NCI-H226 (cell line): Measurements from ENCODE around the gene FADS2.
A peak's percentile ranks its signal among the peaks of the same experiment; 100 is the strongest.

ENCODE experiments used
- DNase-seq: peaks from one replicate; pipeline ENCODE4 v3.0.0-alpha.2; 2015

The FADS2 gene

GRCh38 chr11:61795876-61796526 is 32.1 kb upstream of the FADS2 start:
- DNase-seq, result no peak

- no peak for DNase-seq
Measured at GRCh38 chr11:61797263-61797944, 30.7 kb upstream of the FADS2 start.

- DNase-seq, result no peak
Measured at GRCh38 chr11:61799665-61800284, 28.3 kb upstream of the FADS2 start.

GRCh38 chr11:61800331-61801281 is 27.5 kb upstream of the FADS2 start:
- DNase-seq, result no peak

- DNase-seq, result no peak
Measured at GRCh38 chr11:61802605-61803004, 25.5 kb upstream of the FADS2 start.

- no peak for DNase-seq
Measured at GRCh38 chr11:61803889-61804647, 24.0 kb upstream of the FADS2 start.

- no peak for DNase-seq
Measured at GRCh38 chr11:61805146-61805545, 23.0 kb upstream of the FADS2 start.

GRCh38 chr11:61806785-61807184 is 21.3 kb upstream of the FADS2 start:
- no peak for DNase-seq

GRCh38 chr11:61810671-61811175 is 17.4 kb upstream of the FADS2 start:
- DNase-seq, result no peak

- no peak for DNase-seq
Measured at GRCh38 chr11:61811831-61812230, 16.3 kb upstream of the FADS2 start.

GRCh38 chr11:61812736-61813411 is 15.2 kb upstream of the FADS2 start:
- no peak for DNase-seq

- peak; percentile 42 for DNase-seq
Measured at GRCh38 chr11:61814247-61814957, 13.7 kb upstream of the FADS2 start.

GRCh38 chr11:61814958-61815789 is 12.9 kb upstream of the FADS2 start:
- peak; percentile 97 for DNase-seq

- peak; percentile 89 for DNase-seq
Measured at GRCh38 chr11:61815790-61816735, 12.0 kb upstream of the FADS2 start.

- peak; percentile 94 for DNase-seq
Measured at GRCh38 chr11:61816736-61817455, 11.2 kb upstream of the FADS2 start, which contains the start of gene FADS1. Gene FADS1, minus strand, starts transcription at chr11:61817003. Its CDS starts 74 bp downstream, at chr11:61816929.

GRCh38 chr11:61817471-61818202 is 10.5 kb upstream of the FADS2 start:
- DNase-seq, result no peak

- peak; percentile 56 for DNase-seq
Measured at GRCh38 chr11:61820174-61820573, 7.9 kb upstream of the FADS2 start.
